ENCODE data around the gene COBLL1.
A peak's percentile ranks its signal among the peaks of the same experiment; 100 is the strongest.
"Not testable (repeated sequence)": the region's sequence is repeated elsewhere in the genome, so short reads cannot be mapped to it uniquely, and the experiment has no call there.

COBLL1 gene, protein sequence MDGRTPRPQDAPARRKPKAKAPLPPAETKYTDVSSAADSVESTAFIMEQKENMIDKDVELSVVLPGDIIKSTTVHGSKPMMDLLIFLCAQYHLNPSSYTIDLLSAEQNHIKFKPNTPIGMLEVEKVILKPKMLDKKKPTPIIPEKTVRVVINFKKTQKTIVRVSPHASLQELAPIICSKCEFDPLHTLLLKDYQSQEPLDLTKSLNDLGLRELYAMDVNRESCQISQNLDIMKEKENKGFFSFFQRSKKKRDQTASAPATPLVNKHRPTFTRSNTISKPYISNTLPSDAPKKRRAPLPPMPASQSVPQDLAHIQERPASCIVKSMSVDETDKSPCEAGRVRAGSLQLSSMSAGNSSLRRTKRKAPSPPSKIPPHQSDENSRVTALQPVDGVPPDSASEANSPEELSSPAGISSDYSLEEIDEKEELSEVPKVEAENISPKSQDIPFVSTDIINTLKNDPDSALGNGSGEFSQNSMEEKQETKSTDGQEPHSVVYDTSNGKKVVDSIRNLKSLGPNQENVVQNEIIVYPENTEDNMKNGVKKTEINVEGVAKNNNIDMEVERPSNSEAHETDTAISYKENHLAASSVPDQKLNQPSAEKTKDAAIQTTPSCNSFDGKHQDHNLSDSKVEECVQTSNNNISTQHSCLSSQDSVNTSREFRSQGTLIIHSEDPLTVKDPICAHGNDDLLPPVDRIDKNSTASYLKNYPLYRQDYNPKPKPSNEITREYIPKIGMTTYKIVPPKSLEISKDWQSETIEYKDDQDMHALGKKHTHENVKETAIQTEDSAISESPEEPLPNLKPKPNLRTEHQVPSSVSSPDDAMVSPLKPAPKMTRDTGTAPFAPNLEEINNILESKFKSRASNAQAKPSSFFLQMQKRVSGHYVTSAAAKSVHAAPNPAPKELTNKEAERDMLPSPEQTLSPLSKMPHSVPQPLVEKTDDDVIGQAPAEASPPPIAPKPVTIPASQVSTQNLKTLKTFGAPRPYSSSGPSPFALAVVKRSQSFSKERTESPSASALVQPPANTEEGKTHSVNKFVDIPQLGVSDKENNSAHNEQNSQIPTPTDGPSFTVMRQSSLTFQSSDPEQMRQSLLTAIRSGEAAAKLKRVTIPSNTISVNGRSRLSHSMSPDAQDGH

GRCh38 chr2:164841719-164842623 is at the start of gene COBLL1:
Gene COBLL1 (minus strand): TSS chr2:164841823. CDS start chr2:164841196, 627 bp downstream.
- DNase-seq (ENCODE audit: low read depth in 4 of 4, low spot score in 1 of 4): peak in 1 of 4 experiments; percentile 23

GRCh38 chr2:164890544-164890943 is 48.9 kb upstream of the COBLL1 start:
- DNase-seq (ENCODE audit: low read depth in 4 of 4, low spot score in 1 of 4): no peak

DNA sequence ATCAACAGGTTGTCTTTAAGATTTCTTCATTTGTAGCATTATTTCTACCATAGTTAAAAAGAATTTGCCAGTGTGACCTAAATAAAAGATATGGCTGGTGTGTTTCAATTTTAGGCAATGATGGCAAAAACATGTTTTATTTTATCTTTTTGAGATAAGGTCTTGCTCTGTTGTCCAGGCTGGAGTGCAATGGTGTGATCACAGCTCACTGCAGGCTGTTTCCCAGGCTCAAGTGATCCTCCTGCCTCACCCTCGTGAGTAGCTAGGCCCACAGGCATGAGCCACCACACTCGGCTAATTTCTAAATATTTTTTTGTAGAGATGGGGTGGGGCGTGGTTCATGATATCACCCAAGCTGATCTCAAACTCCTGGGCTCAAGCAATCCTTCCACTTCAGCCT is 47.0 kb upstream of the COBLL1 start:
- no peak for DNase-seq (ENCODE audit: low read depth in 4 of 4, low spot score in 1 of 4)

DNA sequence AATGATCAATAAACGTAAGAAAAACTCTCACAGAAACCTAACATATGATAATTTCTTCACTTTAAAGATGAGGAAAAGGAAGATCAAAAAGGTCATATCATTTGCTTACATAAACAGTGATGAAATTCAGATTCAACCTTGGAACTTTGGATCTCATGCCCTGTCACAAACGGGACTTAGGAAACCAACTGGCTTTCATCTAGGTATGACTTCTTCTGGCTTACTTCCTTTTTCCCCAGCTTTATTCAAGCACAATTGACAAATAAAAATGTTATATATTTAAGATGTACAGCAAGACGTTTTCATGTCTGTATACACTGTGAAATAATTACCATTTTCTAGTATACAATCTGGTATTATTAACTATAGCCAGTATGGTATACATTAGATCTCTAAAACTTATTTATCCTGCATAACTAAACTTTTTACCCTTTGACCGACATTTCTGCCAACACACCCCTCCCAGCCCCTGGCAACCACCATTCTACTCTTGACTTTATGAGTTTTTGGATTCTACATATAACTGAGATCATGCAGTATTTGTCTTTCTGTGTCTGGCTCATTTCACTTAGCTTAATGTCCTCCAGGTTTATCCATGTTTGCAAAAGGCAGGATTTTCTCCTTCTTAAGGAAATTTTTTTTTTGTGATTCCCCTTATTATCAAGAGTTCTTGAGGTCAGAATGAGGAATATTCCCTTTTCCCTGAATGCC is 46.0 kb upstream of the COBLL1 start:
- DNase-seq (ENCODE audit: low read depth in 4 of 4, low spot score in 1 of 4): no peak

DNA sequence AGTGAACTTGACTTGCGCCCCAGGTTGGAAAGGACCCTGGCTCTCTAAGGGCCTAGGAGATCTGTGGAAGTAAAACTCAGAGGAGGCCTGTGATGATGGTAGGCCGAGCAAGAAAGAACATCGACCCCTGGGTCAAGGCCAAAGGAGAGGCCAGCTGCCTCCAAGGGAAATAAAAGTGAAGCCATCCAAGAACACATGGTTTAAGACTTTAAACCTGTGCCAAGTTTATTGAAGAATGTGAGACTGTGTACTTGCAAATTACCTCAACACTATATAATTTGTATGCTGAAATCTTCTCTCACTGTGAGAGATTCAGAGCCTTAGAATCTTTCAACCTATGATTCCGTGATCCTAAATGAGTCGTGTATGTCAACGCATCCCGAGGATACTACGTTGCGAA is 40.7 kb upstream of the COBLL1 start:
- DNase-seq (ENCODE audit: low read depth in 4 of 4, low spot score in 1 of 4): no peak

GRCh38 chr2:164881524-164881923 is 39.9 kb upstream of the COBLL1 start:
- DNase-seq (ENCODE audit: low read depth in 4 of 4, low spot score in 1 of 4): no peak

DNA sequence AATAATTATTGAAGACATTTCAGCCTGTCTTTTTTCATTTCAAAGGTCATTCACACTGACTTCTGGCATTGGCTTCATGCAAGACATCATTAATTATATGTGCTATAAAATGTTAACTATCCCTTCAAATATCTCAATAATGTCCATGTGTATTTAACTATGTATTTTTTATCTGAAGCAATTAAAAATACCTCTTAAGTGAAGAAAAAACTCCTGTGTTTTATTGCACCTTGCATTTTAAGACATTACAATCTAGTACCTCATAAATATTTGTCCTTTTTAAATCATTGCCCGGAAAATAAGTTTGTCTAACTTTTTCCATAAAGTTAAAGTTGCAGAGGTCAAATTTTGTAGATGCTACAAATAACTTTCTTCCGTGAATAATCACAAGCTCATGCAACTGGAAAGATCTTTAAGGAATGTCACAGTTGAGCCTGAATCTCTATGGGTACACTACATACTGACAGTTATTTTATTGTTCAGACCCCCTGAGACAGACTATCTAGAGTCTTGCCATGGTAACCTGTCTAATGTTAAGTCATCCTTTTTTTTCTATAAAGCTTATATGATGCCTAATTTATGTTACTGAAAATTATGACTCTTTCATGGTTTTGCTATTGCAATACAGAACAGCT is 38.4 kb upstream of the COBLL1 start:
- no peak for DNase-seq (ENCODE audit: low read depth in 4 of 4, low spot score in 1 of 4)

DNA sequence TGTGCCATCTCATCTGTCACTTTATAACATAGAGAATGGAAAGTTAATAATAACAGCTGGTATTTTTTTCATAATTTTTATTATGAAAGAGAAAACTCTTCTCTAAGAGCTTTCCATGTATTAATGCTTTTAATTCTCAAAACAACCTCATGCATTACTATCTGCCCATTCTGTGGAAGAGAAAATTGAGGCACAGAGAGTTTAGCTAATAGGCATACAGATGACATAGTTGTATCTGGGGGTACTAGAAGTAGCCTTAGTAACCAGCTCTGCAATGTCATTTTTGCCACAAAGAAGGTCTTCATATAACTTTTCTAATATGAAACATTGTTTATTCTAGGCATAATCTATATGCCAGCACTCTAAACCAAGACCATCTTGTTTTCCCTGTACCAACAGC is 36.3 kb upstream of the COBLL1 start:
- no peak for DNase-seq (ENCODE audit: low read depth in 4 of 4, low spot score in 1 of 4)

DNA sequence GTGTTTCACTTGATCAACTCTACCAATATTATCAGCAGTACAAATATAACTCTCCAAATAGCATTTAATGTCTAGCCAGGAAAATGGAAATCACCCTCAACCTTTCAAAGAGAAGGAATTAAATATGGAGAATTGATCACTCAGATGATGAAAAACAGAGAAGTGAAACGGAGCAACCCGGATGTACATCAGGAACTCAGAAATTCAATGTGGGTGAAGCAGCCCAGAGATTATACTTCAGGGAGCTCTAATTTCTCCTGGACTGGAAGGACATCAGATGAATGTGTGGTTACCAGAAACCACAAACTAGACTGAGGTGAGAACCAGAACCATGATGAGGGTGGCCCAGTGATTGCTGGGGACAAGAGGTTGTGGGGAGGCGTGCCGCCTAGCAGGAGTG is 35.5 kb upstream of the COBLL1 start:
- DNase-seq (ENCODE audit: low read depth in 4 of 4, low spot score in 1 of 4): no peak

DNA sequence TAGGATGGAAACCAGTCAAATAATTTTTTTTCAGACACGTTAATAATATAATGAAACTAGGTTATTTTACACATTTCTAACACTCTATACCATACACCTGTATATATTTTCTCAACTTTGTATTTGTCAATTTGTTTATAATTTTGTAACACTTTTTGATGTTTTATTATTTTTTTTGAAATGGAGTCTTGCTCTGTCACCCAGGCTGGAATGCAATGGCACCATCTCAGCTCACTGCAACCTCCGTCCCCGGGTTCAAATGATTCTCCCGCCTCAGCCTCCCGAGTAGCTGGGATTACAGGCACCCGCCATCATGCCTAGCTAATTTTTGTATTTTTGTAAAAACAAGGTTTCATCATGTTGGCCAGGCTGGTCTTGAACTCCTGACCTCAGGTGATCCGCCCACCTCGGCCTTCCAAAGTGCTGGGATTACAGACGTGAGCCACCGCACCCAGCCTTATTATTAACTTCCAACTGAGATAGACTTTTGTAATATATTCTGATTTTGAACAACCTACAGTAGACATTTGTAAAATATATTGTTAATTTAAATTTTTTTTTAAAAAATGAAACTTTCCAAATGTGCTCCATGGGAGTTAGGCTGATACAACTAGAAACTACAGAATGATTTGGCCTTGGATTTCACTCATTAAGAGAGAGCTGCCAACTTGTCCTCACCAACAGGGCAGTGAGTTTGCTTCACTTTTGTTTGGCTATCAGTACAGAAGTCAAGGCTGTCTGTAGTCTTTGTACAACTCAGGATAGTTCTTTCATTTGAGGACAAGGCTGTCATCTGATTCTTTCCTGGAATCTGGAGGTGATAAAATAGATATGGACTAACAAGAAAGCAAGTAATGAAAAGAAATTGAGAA is 33.9 kb upstream of the COBLL1 start:
- DNase-seq (ENCODE audit: low read depth in 4 of 4, low spot score in 1 of 4): no peak

GRCh38 chr2:164873210-164873908 is 31.7 kb upstream of the COBLL1 start:
- no peak for DNase-seq (ENCODE audit: low read depth in 4 of 4, low spot score in 1 of 4)

- no peak for DNase-seq (ENCODE audit: low read depth in 4 of 4, low spot score in 1 of 4)
Observed at GRCh38 chr2:164871404-164871803, 29.8 kb upstream of the COBLL1 start.

- no peak for DNase-seq (ENCODE audit: low read depth in 4 of 4, low spot score in 1 of 4)
Observed at GRCh38 chr2:164869420-164869772, 27.8 kb upstream of the COBLL1 start.

GRCh38 chr2:164868563-164869419 is 27.2 kb upstream of the COBLL1 start:
- DNase-seq (ENCODE audit: low read depth in 4 of 4, low spot score in 1 of 4): no peak

- DNase-seq (ENCODE audit: low read depth in 4 of 4, low spot score in 1 of 4): no peak
Observed at GRCh38 chr2:164867779-164868397, 26.3 kb upstream of the COBLL1 start.

GRCh38 chr2:164866381-164866780 is 24.8 kb upstream of the COBLL1 start:
- not testable (repeated sequence) for DNase-seq (ENCODE audit: low read depth in 4 of 4, low spot score in 1 of 4)

DNA sequence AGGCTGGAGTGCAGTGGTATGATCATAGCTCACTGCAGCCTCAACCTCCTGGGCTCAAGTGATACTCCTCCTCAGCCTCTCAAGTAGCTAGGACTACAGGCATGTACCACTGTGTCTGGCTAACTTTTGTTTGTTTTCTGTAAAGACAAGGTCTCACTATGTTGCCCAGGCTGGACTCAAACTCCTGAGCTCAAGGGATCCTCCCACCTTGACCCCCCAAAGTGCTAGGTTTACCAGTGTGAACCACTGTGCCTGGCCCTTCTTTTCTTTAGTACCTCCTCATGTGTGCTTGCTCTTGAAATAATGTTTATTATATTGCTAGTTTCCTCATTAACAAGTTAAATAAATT is 19.0 kb upstream of the COBLL1 start:
- DNase-seq (ENCODE audit: low read depth in 4 of 4, low spot score in 1 of 4): no peak
